ENCODE results near the gene COP1. TPM values are rescaled to one million over a fixed set of nuclear protein-coding genes. Genes with fewer than 3 reads are reported as not detected.

COP1 gene
- total RNA-seq, 6 experiments from 2014 or later = 27.8 to 33.0 (median 30.1) TPM

DNA sequence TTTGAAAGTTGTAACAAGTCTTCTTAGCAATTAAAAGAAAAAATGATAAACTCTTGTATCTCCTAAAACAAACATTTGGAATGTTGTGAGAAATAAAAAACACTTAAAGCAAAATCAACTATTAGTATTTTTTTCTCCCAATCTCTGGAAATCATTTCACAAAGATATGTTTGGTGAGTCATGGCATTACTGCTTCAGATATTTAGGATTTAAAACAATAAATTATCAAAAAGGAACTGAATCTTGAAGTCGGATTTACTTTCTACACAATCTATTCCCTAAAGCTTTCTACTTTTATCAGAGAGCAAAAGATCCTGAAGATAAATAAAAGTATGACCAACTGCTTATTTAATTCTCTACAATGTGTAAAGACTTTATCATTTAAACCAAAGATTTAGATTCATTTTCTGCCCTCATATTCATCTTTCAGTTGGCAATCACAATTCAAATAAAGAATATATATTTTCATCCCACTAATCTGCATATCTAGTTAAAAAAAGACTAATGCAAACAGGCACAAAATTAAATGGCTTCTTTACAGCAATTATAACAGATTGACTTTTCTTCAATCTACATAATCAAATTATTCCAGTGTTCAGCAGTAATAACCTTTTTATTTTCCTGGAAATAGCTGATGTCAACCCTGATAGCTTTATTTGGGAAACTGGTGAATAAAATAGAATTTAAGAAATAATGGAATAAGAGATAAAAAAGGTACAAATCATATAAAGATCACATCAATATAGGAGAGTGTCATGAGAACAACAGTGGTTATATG is 230.0 kb downstream of the COP1 start:
- peaks cover 24% of the 10 kb centered on the region for H3K4me1 Mint-ChIP-seq (ENCODE audit: low read depth)
- H3K27me3 Mint-ChIP-seq (ENCODE audit: insufficient read depth) = no peaks in the 10 kb centered on the region; the same call in 1 of the 2 replicates
- H3K27ac Mint-ChIP-seq = no peak overlapping the region
- H3K4me3 Mint-ChIP-seq = no peak overlapping the region
- no peaks in the 10 kb centered on the region; the same call in 1 of the 2 replicates for H3K9me3 Mint-ChIP-seq
- TF ChIP-seq, protein P1, sequence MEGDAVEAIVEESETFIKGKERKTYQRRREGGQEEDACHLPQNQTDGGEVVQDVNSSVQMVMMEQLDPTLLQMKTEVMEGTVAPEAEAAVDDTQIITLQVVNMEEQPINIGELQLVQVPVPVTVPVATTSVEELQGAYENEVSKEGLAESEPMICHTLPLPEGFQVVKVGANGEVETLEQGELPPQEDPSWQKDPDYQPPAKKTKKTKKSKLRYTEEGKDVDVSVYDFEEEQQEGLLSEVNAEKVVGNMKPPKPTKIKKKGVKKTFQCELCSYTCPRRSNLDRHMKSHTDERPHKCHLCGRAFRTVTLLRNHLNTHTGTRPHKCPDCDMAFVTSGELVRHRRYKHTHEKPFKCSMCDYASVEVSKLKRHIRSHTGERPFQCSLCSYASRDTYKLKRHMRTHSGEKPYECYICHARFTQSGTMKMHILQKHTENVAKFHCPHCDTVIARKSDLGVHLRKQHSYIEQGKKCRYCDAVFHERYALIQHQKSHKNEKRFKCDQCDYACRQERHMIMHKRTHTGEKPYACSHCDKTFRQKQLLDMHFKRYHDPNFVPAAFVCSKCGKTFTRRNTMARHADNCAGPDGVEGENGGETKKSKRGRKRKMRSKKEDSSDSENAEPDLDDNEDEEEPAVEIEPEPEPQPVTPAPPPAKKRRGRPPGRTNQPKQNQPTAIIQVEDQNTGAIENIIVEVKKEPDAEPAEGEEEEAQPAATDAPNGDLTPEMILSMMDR (IDR thresholded peaks at IDR 0.05) = no peak
- no peak for DNase-seq
- peaks cover 11% of the 10 kb centered on the region for H3K36me3 Mint-ChIP-seq (ENCODE audit: low read depth)

GRCh38 chr1:175969231-175969630 is 237.9 kb downstream of the COP1 start:
- TF ChIP-seq, protein P1 (IDR thresholded peaks at IDR 0.05) = no peak
- Mint-ChIP-seq H3K4me1 (ENCODE audit: low read depth) (no peaks in the 10 kb centered on the region), H3K27ac (no peak overlapping the region), H3K36me3 (ENCODE audit: low read depth) (peaks cover 7% of the 10 kb centered on the region), H3K27me3 (ENCODE audit: insufficient read depth) (no peaks in the 10 kb centered on the region), H3K4me3 (no peak overlapping the region), H3K9me3 (no peaks in the 10 kb centered on the region)
- DNase-seq = no peak

DNA sequence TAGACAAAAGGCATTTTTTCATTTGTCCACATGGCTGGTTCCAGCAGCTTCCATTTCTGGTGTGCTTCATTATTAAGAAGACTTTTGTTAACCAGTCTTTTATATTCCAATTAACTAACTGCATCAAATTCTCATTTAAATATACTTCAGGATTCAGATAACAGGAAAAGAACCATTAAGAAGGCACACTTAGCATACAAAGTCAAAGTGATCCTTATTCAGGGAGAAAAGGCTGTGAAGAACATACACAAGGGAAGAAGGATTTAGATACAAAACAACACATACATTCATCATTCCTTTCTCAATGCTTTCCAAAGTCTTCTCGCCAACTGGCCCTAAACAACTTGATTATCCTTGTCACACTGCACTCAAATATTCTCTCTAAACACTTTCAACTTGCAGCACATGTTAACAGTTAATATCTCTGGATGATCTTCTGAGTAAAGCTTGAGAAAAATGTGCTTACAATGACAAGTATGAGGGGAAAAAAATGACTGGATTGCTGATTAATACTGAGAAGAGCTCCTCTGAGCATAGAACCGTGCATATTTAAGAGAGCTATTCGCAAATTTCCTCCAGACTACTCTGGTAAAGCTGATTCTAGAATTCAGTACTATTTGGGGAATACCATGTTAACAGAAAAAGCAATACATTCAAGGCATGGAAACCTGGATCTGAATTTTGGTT is 238.5 kb downstream of the COP1 start:
- H3K9me3 Mint-ChIP-seq = no peaks in the 10 kb centered on the region
- no peak overlapping the region for H3K27ac Mint-ChIP-seq
- peak; percentile 47 for DNase-seq
- H3K4me1 Mint-ChIP-seq (ENCODE audit: low read depth) = no peaks in the 10 kb centered on the region
- no peaks in the 10 kb centered on the region for H3K27me3 Mint-ChIP-seq (ENCODE audit: insufficient read depth)
- no peak overlapping the region for H3K4me3 Mint-ChIP-seq
- TF ChIP-seq, protein P1 (IDR thresholded peaks at IDR 0.05) = no peak
- peaks cover 7% of the 10 kb centered on the region for H3K36me3 Mint-ChIP-seq (ENCODE audit: low read depth)

DNA sequence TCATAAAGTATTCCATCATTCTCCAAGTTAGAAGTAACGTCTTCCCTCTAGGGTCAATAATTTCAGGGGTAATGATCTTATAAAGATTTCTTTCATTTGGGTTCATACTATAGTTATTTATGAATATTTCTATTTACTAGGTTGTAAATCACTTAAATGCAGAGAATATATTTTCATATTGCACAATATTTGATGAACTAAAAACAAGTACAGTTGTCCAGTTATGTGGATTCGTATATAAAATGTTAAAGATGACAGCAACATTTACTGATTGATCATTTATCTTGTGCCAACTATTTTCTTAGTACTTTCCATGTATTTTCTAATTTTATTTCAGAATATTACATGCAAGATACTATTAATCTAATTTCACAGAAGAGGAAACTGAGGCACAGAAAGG is 243.3 kb downstream of the COP1 start:
- no peaks in the 10 kb centered on the region for H3K36me3 Mint-ChIP-seq (ENCODE audit: low read depth)
- H3K27ac Mint-ChIP-seq = no peak overlapping the region
- no peaks in the 10 kb centered on the region for H3K4me1 Mint-ChIP-seq (ENCODE audit: low read depth)
- no peaks in the 10 kb centered on the region for H3K9me3 Mint-ChIP-seq
- H3K27me3 Mint-ChIP-seq (ENCODE audit: insufficient read depth) = no peaks in the 10 kb centered on the region
- H3K4me3 Mint-ChIP-seq = no peak overlapping the region
- TF ChIP-seq, protein P1 (IDR thresholded peaks at IDR 0.05) = no peak
- DNase-seq = no peak

DNA sequence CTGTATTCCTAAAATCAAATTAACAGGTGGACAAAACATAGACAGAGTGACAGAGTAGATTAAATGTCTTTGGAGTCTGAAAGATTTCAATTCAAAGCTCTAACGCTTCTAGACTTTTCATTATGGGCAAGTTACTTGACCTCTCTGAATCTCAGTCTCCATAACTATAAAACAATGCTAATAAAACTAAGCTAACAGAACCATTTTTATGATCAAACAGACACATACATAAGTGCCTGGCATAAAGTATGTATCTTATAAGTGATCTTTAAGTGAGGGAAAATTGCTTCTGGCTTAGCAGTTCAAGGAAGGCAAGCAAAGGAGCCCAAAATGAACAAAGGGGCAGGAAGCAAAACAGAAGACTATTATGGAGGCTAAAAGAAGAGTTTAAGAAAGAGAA is 246.9 kb downstream of the COP1 start:
- Mint-ChIP-seq H3K9me3 (no peaks in the 10 kb centered on the region), H3K4me3 (no peak overlapping the region)
- TF ChIP-seq, protein P1 (IDR thresholded peaks at IDR 0.05) = no peak

More for the DNA sequence above, 246.9 kb downstream of the COP1 start:
- DNase-seq = no peak
- H3K27ac Mint-ChIP-seq = no peak overlapping the region
- no peaks in the 10 kb centered on the region for H3K4me1 Mint-ChIP-seq (ENCODE audit: low read depth)
- H3K27me3 Mint-ChIP-seq (ENCODE audit: insufficient read depth) = no peaks in the 10 kb centered on the region
- H3K36me3 Mint-ChIP-seq (ENCODE audit: low read depth) = no peaks in the 10 kb centered on the region

Measured in HFFc6 (cell line).